LNCaP clone FGC (cell line): ENCODE results near the gene ZNF462.

Source experiments
- DNase-seq: peaks from one replicate; pipeline ENCODE4 v3.0.0-alpha.2; 2011; ENCODE audit warnings: low read depth
- H3K4me3 ChIP-seq: 2 replicates; pipeline ENCODE4 v1.5.1; 2011; ENCODE audit warnings: mild to moderate bottlenecking, low read depth, low read length, control low read depth
- TF ChIP-seq, protein P1 (sequence below): IDR thresholded peaks from 2 replicates; pipeline ENCODE4 v1.5.1; 2012; ENCODE audit warnings: mild to moderate bottlenecking; ENCODE audit not compliant: control insufficient read depth, insufficient read depth; ENCODE audit errors: extremely low read depth

ZNF462 gene

DNA sequence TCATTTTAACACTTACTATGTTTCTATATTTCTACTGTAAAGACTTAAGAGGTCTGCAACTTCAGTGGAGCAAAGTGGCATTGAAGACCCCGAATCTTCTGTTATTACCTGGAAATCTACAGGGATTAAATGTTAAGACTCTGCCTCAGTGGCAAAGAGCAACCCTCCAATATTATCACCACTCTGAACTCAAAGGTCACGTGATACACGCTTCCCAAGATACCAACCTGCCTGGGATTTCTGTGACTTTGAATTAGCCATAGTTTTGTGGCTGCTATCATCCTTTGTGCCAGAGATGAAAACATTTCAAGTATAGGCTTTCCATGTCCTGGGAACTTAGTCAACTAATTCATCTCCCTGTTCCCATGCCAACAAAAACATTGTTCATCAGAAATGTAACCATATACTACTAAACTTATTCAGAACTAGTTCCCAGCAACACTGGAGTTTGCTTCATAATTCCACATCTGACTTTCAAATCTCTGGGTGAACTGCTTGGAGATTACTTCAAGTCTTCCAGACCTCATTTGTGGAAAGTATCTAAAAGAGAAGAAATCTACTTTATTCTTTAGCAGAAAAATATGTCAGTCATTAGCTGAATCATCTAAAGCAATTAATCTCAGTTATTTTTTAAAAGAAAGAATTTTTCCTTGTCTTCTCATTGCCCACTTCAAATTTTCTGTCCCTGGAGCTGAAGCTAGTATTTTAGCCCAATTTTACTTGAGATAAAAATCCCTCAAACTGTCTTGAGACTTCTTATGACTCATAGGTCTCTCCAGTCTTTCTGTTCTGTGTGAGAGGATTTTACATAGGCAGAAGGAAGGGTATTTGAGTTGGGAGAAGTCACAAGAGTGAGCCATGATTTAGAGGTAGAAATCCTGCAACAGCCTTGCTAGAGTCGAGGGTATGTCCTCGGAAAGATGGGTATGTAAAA lies 83.0 kb downstream of the ZNF462 start:
- no peak for DNase-seq
- TF ChIP-seq, protein P1, sequence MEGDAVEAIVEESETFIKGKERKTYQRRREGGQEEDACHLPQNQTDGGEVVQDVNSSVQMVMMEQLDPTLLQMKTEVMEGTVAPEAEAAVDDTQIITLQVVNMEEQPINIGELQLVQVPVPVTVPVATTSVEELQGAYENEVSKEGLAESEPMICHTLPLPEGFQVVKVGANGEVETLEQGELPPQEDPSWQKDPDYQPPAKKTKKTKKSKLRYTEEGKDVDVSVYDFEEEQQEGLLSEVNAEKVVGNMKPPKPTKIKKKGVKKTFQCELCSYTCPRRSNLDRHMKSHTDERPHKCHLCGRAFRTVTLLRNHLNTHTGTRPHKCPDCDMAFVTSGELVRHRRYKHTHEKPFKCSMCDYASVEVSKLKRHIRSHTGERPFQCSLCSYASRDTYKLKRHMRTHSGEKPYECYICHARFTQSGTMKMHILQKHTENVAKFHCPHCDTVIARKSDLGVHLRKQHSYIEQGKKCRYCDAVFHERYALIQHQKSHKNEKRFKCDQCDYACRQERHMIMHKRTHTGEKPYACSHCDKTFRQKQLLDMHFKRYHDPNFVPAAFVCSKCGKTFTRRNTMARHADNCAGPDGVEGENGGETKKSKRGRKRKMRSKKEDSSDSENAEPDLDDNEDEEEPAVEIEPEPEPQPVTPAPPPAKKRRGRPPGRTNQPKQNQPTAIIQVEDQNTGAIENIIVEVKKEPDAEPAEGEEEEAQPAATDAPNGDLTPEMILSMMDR, result no peak
- no peak overlapping the region for H3K4me3 ChIP-seq

DNA sequence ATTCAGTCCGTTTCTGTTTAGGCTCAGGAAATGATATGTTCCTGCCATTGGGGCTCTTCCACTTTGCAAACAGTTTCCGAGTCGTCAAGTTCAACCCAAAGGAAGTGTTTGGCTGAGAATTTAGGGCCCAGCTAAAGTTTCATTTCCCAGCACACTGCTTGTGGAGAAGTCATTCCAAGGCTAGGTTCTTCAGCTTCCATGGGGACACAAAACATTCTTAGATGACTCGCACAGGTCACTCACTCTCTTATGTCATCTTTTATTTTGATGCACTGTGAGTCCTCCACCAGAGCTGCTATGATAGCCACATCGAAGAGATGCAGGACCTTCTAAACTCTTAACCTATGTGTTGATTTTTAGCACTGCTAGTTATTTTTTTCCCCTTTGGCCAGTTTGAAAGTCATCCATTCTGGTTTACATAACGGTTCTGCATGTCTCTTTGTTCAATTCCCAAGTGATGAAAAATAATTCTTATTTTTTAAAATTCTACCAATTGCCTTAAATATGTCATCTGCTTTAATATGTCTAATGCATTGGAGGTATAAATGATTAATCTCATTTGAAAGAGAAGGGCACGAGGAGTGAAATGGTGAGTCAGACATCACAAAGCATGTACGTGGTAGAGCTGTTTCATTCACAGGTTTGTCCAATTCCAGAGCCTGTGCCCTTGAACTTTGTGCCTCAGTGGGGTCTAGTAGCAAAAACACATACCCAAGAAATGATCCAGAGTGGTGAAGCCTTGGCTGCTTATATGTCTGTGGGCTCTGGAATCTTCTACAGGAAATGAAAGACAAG lies 84.3 kb downstream of the ZNF462 start:
- DNase-seq, result no peak
- H3K4me3 ChIP-seq, result no peak overlapping the region
- TF ChIP-seq, protein P1, result no peak

DNA sequence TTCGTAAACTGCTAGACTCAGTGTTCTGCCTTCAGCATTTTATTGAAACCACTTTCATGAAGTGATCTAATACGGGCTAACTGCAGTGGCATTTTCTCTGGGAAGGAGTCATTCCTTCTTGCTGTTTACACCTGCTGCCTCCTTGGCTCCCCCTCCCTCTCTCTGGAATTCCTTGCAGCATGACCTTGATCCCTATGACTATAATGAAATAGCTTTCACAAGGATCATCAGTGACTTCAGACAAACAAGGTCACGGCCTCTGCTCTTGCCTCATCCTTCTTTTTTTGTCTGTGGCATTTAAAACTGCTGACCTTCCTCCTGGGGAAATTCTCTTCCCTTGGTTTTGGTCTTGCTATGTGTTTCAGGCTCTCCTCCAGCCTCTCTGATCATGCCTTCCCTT lies 90.2 kb downstream of the ZNF462 start:
- no peak overlapping the region for H3K4me3 ChIP-seq
- DNase-seq, result no peak
- TF ChIP-seq, protein P1, result no peak

DNA sequence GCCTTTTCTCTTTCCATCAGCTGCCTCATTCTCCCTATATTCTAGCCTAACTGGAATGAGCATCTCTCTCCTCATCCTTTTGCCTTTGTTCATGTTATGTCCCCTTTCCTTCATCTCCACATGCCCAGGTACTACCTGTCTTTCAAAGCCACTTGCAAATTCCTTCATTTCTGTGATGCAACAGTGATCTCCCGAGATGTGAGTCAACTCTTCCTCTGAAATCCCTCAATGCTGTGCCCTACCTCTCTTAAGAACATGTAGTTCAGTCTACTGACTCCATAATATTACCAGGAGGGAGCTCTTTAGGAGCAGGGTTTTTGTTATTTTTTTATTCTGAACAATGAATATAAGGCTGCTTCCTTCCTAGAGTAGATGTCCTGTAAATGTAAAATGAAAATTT lies 91.6 kb downstream of the ZNF462 start:
- no peak for DNase-seq
- H3K4me3 ChIP-seq, result no peak overlapping the region
- TF ChIP-seq, protein P1, result no peak

DNA sequence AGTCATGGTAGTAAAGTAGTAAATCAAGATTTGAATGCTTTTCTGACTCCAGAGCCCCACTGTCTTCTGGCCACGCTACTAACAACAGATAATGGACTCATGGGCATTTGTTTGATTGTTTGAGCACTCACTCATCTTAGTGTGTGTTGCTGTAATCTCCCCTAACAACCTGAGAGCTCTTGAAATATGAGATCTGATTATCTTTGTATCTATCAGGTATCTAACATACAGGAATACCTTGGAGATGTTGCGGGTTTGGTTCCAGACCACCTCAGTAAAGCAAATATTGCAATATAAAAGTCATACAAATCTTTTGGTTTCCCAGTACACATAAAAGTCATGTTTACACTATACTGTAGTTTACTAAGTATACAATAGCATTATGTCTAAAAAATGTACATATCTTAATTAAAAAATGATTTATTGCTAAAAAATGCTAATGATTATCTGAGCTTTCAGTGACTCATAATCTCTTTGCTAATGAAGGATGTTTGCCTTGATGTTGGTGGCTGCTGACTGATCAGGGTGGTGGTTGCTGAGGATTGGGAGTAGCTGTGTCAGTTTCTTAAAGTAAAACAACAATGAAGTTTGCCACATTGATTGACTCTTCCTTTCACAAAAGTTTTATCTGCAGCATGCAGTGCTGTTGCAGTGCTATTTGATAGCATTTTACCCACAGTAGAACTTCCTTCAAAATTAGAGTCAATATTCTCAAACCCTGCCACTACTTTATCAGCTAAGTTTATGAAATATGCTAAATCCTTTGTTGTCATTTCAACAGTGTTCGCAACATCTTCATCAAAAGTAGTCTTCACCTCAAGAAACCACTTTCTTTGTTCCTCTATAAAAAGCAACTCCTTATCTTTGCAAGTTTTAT lies 92.2 kb downstream of the ZNF462 start:
- TF ChIP-seq, protein P1, result no peak
- DNase-seq, result no peak
- no peak overlapping the region for H3K4me3 ChIP-seq

DNA sequence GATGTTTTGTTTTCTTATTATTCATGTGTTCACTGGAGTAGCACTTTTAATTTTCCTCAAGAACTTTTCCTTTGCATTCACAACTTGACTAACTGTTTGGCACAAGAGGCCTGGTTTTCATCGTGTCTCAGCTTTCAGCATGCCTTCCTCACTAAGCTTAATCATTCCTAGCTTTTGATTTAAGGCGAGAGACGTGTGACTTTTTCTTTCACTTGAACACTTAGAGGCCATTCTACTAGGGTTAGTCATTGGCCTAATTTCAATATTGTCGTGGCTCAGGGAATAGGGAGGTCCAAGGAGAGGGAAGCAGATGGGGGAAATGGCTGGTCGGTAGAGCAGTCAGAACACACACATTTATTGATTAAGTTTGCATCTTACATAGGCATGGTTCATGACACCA lies 94.0 kb downstream of the ZNF462 start:
- no peak overlapping the region for H3K4me3 ChIP-seq
- TF ChIP-seq, protein P1, result no peak

More for the DNA sequence above, 94.0 kb downstream of the ZNF462 start:
- DNase-seq, result no peak
